Subcutaneous adipose tissue (tissue), 4 donors: ENCODE measurements around the gene MFAP1. TPM values are rescaled to one million over a fixed set of nuclear protein-coding genes. Genes with fewer than 3 reads are reported as not detected.

ENCODE experiments used
- CTCF ChIP-seq: fragments of 450-650 bp; IDR thresholded peaks from one replicate; pipeline ENCODE4 v1.5.1; 2016; ENCODE audit warnings: low read depth, mild to moderate bottlenecking, control low read depth, antibody characterized with exemption, moderate library complexity
- total RNA-seq, 4 donors: library from RNA; depleted of rRNA; stranded (reverse); fragments of >200 nt; gene quantifications; one replicate each; pipeline ENCODE4 v1.1.0, GENCODE V29; 2016

MFAP1 gene
- total RNA-seq, 4 donors from 2014 or later: 10.7 to 14.8 (median 12.9) TPM

- TF ChIP-seq CTCF: no peak
Observed at GRCh38 chr15:43796566-43796965, 27.9 kb downstream of the MFAP1 start.

GRCh38 chr15:43795997-43796396, 28.5 kb downstream of the MFAP1 start:
- TF ChIP-seq CTCF: no peak

- no peak for TF ChIP-seq CTCF
Observed at GRCh38 chr15:43795197-43795596, 29.3 kb downstream of the MFAP1 start.

- TF ChIP-seq CTCF: no peak
Observed at GRCh38 chr15:43794269-43795037, 30.0 kb downstream of the MFAP1 start.

- no peak for TF ChIP-seq CTCF
Observed at GRCh38 chr15:43793647-43794046, 30.8 kb downstream of the MFAP1 start.

- no peak for TF ChIP-seq CTCF
Observed at GRCh38 chr15:43792761-43793476, 31.6 kb downstream of the MFAP1 start.

- TF ChIP-seq CTCF: no peak
Observed at GRCh38 chr15:43791993-43792760, 32.3 kb downstream of the MFAP1 start, which contains the start of gene SERF2. Gene SERF2 (plus strand): TSS chr15:43792320. CDS start chr15:43792377, 57 bp downstream.
